ENCODE measurements around the gene RPL41.

Gene RPL41

DNA sequence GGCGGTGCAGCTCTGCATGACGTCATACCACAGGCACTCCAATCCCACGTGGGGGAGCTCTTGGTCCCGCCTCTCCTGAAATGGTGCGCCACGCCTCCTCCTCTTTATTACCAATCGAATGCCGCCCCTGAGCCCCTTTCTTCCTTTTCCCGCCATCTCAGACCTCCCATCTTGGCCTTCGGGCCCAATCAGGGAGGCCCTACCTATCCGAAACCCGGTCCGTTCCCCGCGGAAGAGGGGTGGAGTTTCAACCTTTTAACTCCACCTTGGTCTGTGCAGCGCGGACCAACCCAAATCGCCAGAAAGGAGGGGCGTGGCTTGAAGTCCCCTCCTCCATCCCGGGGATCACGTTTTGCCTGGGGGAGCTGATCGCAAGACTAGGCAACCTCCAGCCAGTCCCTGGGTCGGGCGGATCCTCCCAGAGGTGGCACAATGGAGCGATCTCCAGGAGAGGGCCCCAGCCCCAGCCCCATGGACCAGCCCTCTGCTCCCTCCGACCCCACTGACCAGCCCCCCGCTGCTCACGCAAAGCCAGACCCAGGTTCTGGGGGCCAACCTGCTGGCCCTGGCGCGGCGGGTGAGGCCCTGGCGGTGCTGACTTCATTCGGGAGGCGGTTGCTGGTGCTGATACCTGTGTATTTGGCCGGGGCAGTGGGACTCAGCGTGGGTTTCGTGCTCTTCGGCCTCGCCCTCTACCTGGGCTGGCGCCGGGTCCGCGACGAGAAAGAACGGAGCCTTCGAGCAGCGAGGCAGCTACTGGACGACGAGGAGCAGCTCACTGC is 11.6 kb downstream of the RPL41 start, which contains the start of gene ESYT1:
Gene ESYT1 (plus strand): TSS at position 380 of the 782 bp plus-strand sequence. CDS start 53 bp downstream, at position 433.
- TF ChIP-seq, protein P1, sequence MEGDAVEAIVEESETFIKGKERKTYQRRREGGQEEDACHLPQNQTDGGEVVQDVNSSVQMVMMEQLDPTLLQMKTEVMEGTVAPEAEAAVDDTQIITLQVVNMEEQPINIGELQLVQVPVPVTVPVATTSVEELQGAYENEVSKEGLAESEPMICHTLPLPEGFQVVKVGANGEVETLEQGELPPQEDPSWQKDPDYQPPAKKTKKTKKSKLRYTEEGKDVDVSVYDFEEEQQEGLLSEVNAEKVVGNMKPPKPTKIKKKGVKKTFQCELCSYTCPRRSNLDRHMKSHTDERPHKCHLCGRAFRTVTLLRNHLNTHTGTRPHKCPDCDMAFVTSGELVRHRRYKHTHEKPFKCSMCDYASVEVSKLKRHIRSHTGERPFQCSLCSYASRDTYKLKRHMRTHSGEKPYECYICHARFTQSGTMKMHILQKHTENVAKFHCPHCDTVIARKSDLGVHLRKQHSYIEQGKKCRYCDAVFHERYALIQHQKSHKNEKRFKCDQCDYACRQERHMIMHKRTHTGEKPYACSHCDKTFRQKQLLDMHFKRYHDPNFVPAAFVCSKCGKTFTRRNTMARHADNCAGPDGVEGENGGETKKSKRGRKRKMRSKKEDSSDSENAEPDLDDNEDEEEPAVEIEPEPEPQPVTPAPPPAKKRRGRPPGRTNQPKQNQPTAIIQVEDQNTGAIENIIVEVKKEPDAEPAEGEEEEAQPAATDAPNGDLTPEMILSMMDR (conservative IDR thresholded peaks at IDR 0.05; ENCODE audit: low read depth, low read length) = no peak
- peak; percentile 99 for DNase-seq (ENCODE audit: low read depth)
- H3K4me3 ChIP-seq (ENCODE audit: low read length) = peak within 1 kb of the TSS; percentile 83

DNA sequence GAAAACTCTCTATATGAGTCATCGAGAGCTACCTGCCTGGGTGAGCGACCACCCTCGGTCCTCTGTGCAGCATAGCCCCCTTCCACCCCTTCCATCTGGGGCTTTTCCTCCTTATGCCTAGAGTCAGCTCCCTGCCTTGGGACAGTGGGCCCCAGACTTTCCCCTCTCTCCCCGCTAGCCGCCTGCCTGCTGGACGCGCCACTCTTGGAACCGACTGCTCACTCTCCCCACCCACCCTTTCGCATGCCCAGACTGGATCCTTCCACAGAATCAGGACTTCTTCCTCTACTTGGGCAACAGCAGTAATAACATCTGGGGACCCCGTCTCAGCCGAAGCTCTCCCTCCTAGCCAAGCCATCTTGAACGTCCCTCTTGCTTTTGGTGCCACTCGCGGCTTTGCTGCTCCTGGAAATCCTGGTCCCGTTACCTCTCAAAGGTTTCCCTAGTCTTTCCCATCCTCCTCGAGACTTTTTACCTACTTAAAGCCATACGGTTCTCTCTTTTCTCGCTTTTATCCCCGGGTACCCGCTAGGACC is 12.3 kb downstream of the RPL41 start:
- DNase-seq (ENCODE audit: low read depth) = no peak
- TF ChIP-seq, protein P1 (conservative IDR thresholded peaks at IDR 0.05; ENCODE audit: low read depth, low read length) = no peak
- H3K4me3 ChIP-seq (ENCODE audit: low read length) = peak overlapping the region; percentile 83

DNA sequence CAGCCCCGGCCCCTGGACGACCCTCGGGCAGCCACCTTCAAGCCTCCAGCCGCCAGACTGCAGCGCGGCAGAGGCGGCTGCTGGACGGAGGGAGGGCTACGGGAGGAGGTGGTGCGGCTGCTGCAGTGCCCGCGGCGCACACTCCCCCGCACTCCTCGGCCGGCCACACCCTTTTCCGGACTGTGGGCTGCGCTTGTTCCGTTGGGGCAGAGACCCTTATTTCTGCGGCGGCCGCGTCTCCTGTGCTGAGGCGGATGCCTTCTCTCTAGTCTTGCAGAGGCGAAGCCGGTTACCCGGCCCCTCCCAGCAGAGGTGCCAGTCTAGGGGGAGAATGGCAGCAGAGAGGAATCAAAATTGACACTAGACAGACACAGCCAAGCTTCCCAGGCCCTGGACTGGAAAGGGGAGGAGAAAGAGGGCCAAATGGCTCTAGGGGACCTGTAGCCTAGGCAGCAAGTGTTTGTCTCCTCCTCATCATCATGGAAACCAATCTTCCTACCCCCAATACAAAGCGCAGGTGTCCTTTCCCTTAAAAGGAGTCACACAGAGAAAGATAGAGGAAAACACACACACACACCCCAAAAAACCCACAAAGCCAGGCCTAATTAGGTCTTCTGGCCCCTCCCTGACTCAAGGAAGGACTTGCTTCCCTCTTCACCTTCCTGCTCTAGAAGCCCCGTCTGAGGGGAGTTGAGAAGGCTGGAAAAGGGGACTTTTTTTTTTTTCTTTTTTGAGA is 12.9 kb downstream of the RPL41 start:
- TF ChIP-seq, protein P1 (conservative IDR thresholded peaks at IDR 0.05; ENCODE audit: low read depth, low read length) = no peak
- no peak for DNase-seq (ENCODE audit: low read depth)
- peak overlapping the region; percentile 83 for H3K4me3 ChIP-seq (ENCODE audit: low read length)

DNA sequence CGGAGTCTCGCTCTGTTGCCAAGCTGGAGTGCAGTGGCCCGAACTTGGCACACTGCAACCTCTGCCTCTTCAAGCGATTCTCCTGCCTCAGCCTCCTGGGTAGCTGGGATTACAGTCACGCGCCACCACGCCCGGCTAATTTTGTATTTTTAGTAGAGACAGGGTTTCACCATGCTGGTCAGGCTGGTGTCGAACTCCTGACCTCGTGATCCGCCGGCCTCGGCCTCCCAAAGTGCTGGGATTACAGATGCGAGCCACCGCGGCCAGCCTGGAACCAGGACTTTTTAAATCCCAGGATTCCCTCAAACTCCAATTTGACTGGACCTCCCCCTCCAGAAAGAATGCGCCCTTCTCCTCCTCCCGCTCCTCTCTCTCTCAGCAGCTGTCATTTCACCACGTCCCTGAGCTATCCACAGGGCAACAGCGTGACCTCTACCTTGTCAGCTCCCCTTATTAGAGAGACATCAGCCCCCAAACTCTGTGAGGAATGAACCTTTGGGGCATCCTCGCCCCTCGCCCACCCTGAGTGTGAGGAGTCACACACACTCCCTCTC is 13.6 kb downstream of the RPL41 start:
- DNase-seq (ENCODE audit: low read depth) = no peak
- TF ChIP-seq, protein P1 (conservative IDR thresholded peaks at IDR 0.05; ENCODE audit: low read depth, low read length) = no peak
- peak overlapping the region; percentile 83 for H3K4me3 ChIP-seq (ENCODE audit: low read length)

DNA sequence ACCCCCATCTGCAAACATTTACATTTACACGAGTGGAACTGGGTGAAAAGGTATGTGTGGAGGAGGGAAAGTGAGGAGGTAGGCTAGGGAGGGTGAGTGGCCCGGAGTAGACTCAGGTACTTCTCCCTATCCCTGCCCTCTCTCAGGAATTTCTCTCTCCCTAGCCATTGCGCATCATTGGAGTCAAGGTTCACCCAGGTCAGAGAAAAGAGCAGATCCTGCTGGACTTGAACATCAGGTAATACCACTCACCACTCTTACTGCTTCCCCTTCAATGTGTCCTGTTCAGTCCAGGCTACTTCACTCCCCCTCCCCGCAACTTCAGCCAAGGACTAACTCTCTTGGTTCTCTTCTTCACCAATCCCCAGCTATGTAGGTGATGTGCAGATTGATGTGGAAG is 14.4 kb downstream of the RPL41 start:
- DNase-seq (ENCODE audit: low read depth) = no peak
- TF ChIP-seq, protein P1 (conservative IDR thresholded peaks at IDR 0.05; ENCODE audit: low read depth, low read length) = no peak
- H3K4me3 ChIP-seq (ENCODE audit: low read length) = no peak overlapping the region

DNA sequence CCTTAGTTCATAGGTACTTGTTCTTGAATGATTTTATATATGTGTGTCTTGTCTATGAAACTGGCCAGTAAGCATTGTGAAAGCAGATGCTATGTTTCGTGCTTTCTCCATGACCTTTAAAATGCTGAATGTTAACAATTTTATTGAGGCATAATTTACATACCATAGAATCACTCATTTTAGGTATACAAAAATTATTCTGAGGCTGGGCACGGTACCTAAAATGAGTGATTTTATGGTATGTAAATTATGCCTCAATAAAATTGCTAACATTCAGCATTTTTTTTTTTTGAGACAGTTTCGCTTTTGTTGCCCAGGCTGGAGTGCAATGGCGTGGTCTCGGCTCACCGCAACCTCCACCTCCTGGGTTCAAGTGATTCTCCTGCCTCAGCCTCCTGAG is 18.5 kb downstream of the RPL41 start:
- TF ChIP-seq, protein P1 (conservative IDR thresholded peaks at IDR 0.05; ENCODE audit: low read depth, low read length) = no peak
- no peak overlapping the region for H3K4me3 ChIP-seq (ENCODE audit: low read length)
- DNase-seq (ENCODE audit: low read depth) = no peak
